Effector CD8-positive, alpha-beta T cell (primary cell): ENCODE results near the gene PLEKHG7.

Experiments used
- DNase-seq: peaks from one replicate; lab custom pipeline; 2025; lab: John Stamatoyannopoulos, UW

Gene PLEKHG7

GRCh38 chr12:92715625-92716024, 12.8 kb downstream of the PLEKHG7 start:
- no peak for DNase-seq

GRCh38 chr12:92717202-92717601, 14.4 kb downstream of the PLEKHG7 start:
- no peak for DNase-seq

GRCh38 chr12:92718483-92718990, 15.7 kb downstream of the PLEKHG7 start:
- DNase-seq = no peak

- DNase-seq = no peak
Observed at GRCh38 chr12:92719674-92720073, 16.9 kb downstream of the PLEKHG7 start.

- DNase-seq = no peak
Observed at GRCh38 chr12:92721130-92721529, 18.3 kb downstream of the PLEKHG7 start.

GRCh38 chr12:92721656-92722055, 18.9 kb downstream of the PLEKHG7 start:
- no peak for DNase-seq

GRCh38 chr12:92722897-92723296, 20.1 kb downstream of the PLEKHG7 start:
- DNase-seq = no peak

- DNase-seq = no peak
Observed at GRCh38 chr12:92726850-92727249, 24.1 kb downstream of the PLEKHG7 start.

- no peak for DNase-seq
Observed at GRCh38 chr12:92729773-92730305, 27.1 kb downstream of the PLEKHG7 start.

GRCh38 chr12:92730758-92731157, 28.0 kb downstream of the PLEKHG7 start:
- DNase-seq = no peak

GRCh38 chr12:92732216-92732615, 29.4 kb downstream of the PLEKHG7 start:
- DNase-seq = no peak

GRCh38 chr12:92732716-92733115, 29.9 kb downstream of the PLEKHG7 start:
- DNase-seq = no peak

- DNase-seq = no peak
Observed at GRCh38 chr12:92733181-92733580, 30.4 kb downstream of the PLEKHG7 start.

- DNase-seq = no peak
Observed at GRCh38 chr12:92733661-92734060, 30.9 kb downstream of the PLEKHG7 start.

GRCh38 chr12:92735131-92735721, 32.4 kb downstream of the PLEKHG7 start:
- no peak for DNase-seq

GRCh38 chr12:92736605-92737004, 33.8 kb downstream of the PLEKHG7 start:
- DNase-seq = no peak

GRCh38 chr12:92737855-92738850, 35.4 kb downstream of the PLEKHG7 start:
- no peak for DNase-seq

GRCh38 chr12:92739113-92739512, 36.3 kb downstream of the PLEKHG7 start:
- DNase-seq = no peak

GRCh38 chr12:92740411-92740810, 37.6 kb downstream of the PLEKHG7 start:
- no peak for DNase-seq

- DNase-seq = no peak
Observed at GRCh38 chr12:92743026-92743425, 40.2 kb downstream of the PLEKHG7 start.

GRCh38 chr12:92745856-92746550, 43.2 kb downstream of the PLEKHG7 start:
- no peak for DNase-seq

- no peak for DNase-seq
Observed at GRCh38 chr12:92747151-92747550, 44.4 kb downstream of the PLEKHG7 start.
